H9 (cell line): ENCODE results near the gene TTC23. TPM values are rescaled to one million over a fixed set of nuclear protein-coding genes. Genes with fewer than 3 reads are reported as not detected.

Experiments used
- DNase-seq: peaks from one replicate; pipeline ENCODE4 v3.0.0-alpha.2; 2017
- H2AFZ ChIP-seq: one replicate; pipeline ENCODE4 v1.6.1; 2013; ENCODE audit warnings: mild to moderate bottlenecking, low read length, control low read depth, moderate library complexity
- H2AK5ac ChIP-seq: 2 replicates; pipeline ENCODE4 v1.6.1; 2013; ENCODE audit warnings: low read length, control low read depth, mixed read lengths; ENCODE audit not compliant: insufficient read length
- H2BK120ac ChIP-seq: one replicate; pipeline ENCODE4 v1.6.1; 2013; ENCODE audit warnings: low read depth, mild to moderate bottlenecking, low read length, control low read depth, inconsistent platforms; ENCODE audit not compliant: poor library complexity, severe bottlenecking
- H2BK12ac ChIP-seq: 2 replicates; pipeline ENCODE4 v1.6.1; 2013; ENCODE audit warnings: low read length, control low read depth, mixed read lengths, low read depth; ENCODE audit not compliant: insufficient read length
- H2BK15ac ChIP-seq: 2 replicates; pipeline ENCODE4 v1.6.1; 2013; ENCODE audit warnings: low read depth, low read length, control low read depth
- H2BK20ac ChIP-seq: one replicate; pipeline ENCODE4 v1.6.1; 2013; ENCODE audit warnings: low read depth, mild to moderate bottlenecking, low read length, control low read depth, inconsistent platforms; ENCODE audit not compliant: poor library complexity, severe bottlenecking
- H2BK5ac ChIP-seq: 2 replicates; pipeline ENCODE4 v1.6.1; 2013; ENCODE audit warnings: low read length, control low read depth, mixed read lengths; ENCODE audit not compliant: insufficient read length
- H3K14ac ChIP-seq: 2 replicates; pipeline ENCODE4 v1.6.1; 2013; ENCODE audit warnings: low read length, control low read depth; ENCODE audit not compliant: insufficient read depth
- H3K18ac ChIP-seq: 2 replicates; pipeline ENCODE4 v1.6.1; 2013; ENCODE audit warnings: low read depth, mild to moderate bottlenecking, mixed read lengths, low read length, control low read depth; ENCODE audit not compliant: insufficient read length
- H3K23ac ChIP-seq: 2 replicates; pipeline ENCODE4 v1.6.1; 2013; ENCODE audit warnings: low read length, control low read depth, mixed read lengths, low read depth; ENCODE audit not compliant: insufficient read length
- H3K23me2 ChIP-seq: 2 replicates; pipeline ENCODE4 v1.6.1; 2013; ENCODE audit warnings: low read depth, mild to moderate bottlenecking, mixed read lengths, low read length, control low read depth; ENCODE audit not compliant: insufficient read length, poor library complexity, severe bottlenecking
- H3K27ac ChIP-seq: 2 replicates; pipeline ENCODE4 v1.5.1; 2013; ENCODE audit warnings: low read length, control low read depth, mixed read lengths, low read depth; ENCODE audit not compliant: insufficient read length
- H3K27me3 ChIP-seq: 2 replicates; pipeline ENCODE4 v1.6.1; 2013; ENCODE audit warnings: low read length, control low read depth, inconsistent platforms; ENCODE audit not compliant: insufficient read depth
- H3K4ac ChIP-seq: 2 replicates; pipeline ENCODE4 v1.6.1; 2013; ENCODE audit warnings: low read depth, mild to moderate bottlenecking, control low read depth, inconsistent platforms, low read length, moderate library complexity
- H3K4me1 ChIP-seq: 2 replicates; pipeline ENCODE4 v1.6.1; 2013; ENCODE audit warnings: low read length, control low read depth, inconsistent platforms; ENCODE audit not compliant: insufficient read depth
- H3K4me2 ChIP-seq: 2 replicates; pipeline ENCODE4 v1.6.1; 2013; ENCODE audit warnings: low read length, control low read depth, mixed read lengths; ENCODE audit not compliant: insufficient read length, insufficient read depth
- H3K56ac ChIP-seq: 2 replicates; pipeline ENCODE4 v1.6.1; 2013; ENCODE audit warnings: low read depth, mild to moderate bottlenecking, mixed read lengths, low read length, control low read depth; ENCODE audit not compliant: insufficient read length
- H3K79me1 ChIP-seq: 2 replicates; pipeline ENCODE4 v1.6.1; 2013; ENCODE audit warnings: low read depth, mild to moderate bottlenecking, moderate library complexity, low read length, control low read depth, inconsistent platforms; ENCODE audit not compliant: insufficient read depth, poor library complexity, severe bottlenecking
- H3K79me2 ChIP-seq: 2 replicates; pipeline ENCODE4 v1.6.1; 2013; ENCODE audit warnings: low read length, control low read depth, inconsistent platforms; ENCODE audit not compliant: insufficient read depth
- H3K9ac ChIP-seq: 2 replicates; pipeline ENCODE4 v1.6.1; 2013; ENCODE audit warnings: low read length, control low read depth, mixed read lengths; ENCODE audit not compliant: insufficient read length; ENCODE audit errors: extremely low read depth
- H3K9me3 ChIP-seq: one replicate; pipeline ENCODE4 v1.6.1; 2013; ENCODE audit warnings: low read depth, low read length, inconsistent platforms; ENCODE audit not compliant: control insufficient read depth
- H3T11ph ChIP-seq: one replicate; pipeline ENCODE4 v1.6.1; 2013; ENCODE audit warnings: mild to moderate bottlenecking, low read length, control low read depth, inconsistent platforms
- H4K20me1 ChIP-seq: one replicate; pipeline ENCODE4 v1.6.1; 2013; ENCODE audit not compliant: control insufficient read depth, insufficient read length, insufficient read depth
- H4K5ac ChIP-seq: 2 replicates; pipeline ENCODE4 v1.6.1; 2013; ENCODE audit warnings: low read depth, mild to moderate bottlenecking, mixed read lengths, low read length, control low read depth; ENCODE audit not compliant: insufficient read length
- H4K8ac ChIP-seq: replicated peaks from 2 replicates; pipeline ENCODE4 v1.6.1; 2013; ENCODE audit warnings: low read length, control low read depth, mixed read lengths, low read depth; ENCODE audit not compliant: insufficient read length
- H4K91ac ChIP-seq: 2 replicates; pipeline ENCODE4 v1.6.1; 2013; ENCODE audit warnings: low read depth, mild to moderate bottlenecking, moderate library complexity, mixed read lengths, low read length, control low read depth; ENCODE audit not compliant: insufficient read length
- H3K27ac Mint-ChIP-seq, 3 experiments: 2 replicates in 2 of 3; 3 replicates in 1 of 3; pipeline ENCODE4 v1.8.0; 2020 to 2021; ENCODE audit warnings: mixed read lengths in 3 of 3, mild to moderate bottlenecking in 1 of 3, moderate library complexity in 1 of 3
- H3K27me3 Mint-ChIP-seq: 2 replicates; pipeline ENCODE4 v1.8.0; 2021; ENCODE audit warnings: low read depth, mild to moderate bottlenecking, moderate library complexity, mixed read lengths
- H3K36me3 Mint-ChIP-seq, 3 experiments: 2 replicates in 2 of 3; 3 replicates in 1 of 3; pipeline ENCODE4 v1.8.0; 2020 to 2021; ENCODE audit warnings: low read depth in 3 of 3, mixed read lengths in 3 of 3; ENCODE audit not compliant: insufficient read depth in 1 of 3
- H3K4me1 Mint-ChIP-seq, 2 experiments: 2 replicates each; pipeline ENCODE4 v1.8.0; 2020; ENCODE audit warnings: mixed read lengths in 2 of 2
- H3K4me3 Mint-ChIP-seq, 2 experiments: 2 replicates in 1 of 2; 3 replicates in 1 of 2; pipeline ENCODE4 v1.8.0; 2020 to 2021; ENCODE audit warnings: mild to moderate bottlenecking in 2 of 2, mixed read lengths in 2 of 2, moderate library complexity in 1 of 2
- H3K9me3 Mint-ChIP-seq, 2 experiments: 2 replicates in 1 of 2; 3 replicates in 1 of 2; pipeline ENCODE4 v1.8.0; 2020; ENCODE audit warnings: mild to moderate bottlenecking in 2 of 2, mixed read lengths in 2 of 2, moderate library complexity in 1 of 2
- WGBS: extraction: QIAGEN DNeasy Blood & Tissue Kit; methylation state at CpG from one replicate; pipeline ENCODE4 v1.1.7; 2013; ENCODE audit warnings: missing lambda C conversion rate, low lambda C conversion rate, mixed read lengths; ENCODE audit not compliant: insufficient read length; ENCODE audit errors: extremely low coverage; 5-methylcytosine and 5-hydroxymethylcytosine counted together
- total RNA-seq: library from RNA; stranded (reverse); gene quantifications from 2 replicates; pipeline ENCODE4 v1.2.1, GENCODE V29; 2021
- TF ChIP-seq, protein P1 (sequence below): fragments of 200-600 bp; sonication (generic); conservative IDR thresholded peaks from 3 replicates; pipeline ENCODE4 v1.8.0; 2021; ENCODE audit warnings: antibody characterized with exemption, mild to moderate bottlenecking

The TTC23 gene
- total RNA-seq, 1 experiment from 2014 or later = 14.3 TPM

DNA sequence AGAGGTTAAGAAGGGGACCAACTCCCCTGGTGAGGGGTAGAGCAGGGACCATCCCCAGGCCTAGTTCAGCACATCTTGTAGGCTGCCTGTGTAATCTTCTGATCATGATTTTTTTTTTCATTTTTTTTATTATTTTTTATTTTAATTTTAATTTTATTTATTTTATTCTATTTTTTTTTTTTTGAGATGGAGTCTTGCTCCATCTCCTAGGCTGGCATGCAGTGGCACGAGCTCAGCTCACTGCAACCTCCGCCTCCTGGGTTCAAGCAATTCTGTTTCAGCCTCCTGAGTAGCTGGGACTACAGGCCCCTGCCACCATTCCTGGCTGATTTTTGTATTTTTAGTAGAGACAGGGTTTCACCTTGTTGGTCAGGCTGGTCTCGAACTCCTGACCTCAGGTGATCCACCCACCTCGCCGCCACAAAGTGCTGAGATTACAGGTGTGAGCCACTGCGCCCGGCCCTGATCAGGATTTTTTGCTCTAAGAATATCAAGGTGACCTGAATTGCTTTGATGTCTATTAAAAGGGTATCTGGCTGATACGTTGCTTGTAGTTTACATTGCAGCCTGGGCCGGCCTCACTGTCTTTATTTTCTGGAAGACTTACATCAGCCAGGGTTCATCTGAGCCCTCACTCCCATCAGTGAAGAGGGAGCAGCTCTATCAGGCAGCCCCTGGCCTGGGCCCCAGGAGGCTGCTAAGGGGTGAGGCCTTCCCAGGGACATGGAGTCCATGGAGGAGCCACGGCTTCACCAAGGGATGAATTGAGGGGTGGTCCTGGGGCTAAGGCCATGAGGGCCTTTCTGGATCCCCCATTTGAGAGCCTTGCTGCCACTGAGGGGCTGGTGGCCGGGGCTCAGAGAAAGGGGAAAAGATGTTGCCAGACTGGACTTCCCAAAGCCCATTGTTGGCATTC is 133.8 kb downstream of the TTC23 start:
- no peak overlapping the region; a peak in 1 of 7 replicates for H3K27ac Mint-ChIP-seq
- no peak overlapping the region for H3K27ac ChIP-seq
- no peak overlapping the region for H3K4me2 ChIP-seq
- no peak overlapping the region for H3K56ac ChIP-seq
- H2AFZ ChIP-seq = no peak overlapping the region
- no peak overlapping the region for H3K14ac ChIP-seq
- TF ChIP-seq, protein P1, sequence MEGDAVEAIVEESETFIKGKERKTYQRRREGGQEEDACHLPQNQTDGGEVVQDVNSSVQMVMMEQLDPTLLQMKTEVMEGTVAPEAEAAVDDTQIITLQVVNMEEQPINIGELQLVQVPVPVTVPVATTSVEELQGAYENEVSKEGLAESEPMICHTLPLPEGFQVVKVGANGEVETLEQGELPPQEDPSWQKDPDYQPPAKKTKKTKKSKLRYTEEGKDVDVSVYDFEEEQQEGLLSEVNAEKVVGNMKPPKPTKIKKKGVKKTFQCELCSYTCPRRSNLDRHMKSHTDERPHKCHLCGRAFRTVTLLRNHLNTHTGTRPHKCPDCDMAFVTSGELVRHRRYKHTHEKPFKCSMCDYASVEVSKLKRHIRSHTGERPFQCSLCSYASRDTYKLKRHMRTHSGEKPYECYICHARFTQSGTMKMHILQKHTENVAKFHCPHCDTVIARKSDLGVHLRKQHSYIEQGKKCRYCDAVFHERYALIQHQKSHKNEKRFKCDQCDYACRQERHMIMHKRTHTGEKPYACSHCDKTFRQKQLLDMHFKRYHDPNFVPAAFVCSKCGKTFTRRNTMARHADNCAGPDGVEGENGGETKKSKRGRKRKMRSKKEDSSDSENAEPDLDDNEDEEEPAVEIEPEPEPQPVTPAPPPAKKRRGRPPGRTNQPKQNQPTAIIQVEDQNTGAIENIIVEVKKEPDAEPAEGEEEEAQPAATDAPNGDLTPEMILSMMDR = no peak
- H3K9ac ChIP-seq = no peak overlapping the region
- H3K9me3 Mint-ChIP-seq = no peaks in the 10 kb centered on the region
- no peak overlapping the region for H2BK15ac ChIP-seq
- H3K4ac ChIP-seq = no peak overlapping the region
- H3K18ac ChIP-seq = no peak overlapping the region
- H3T11ph ChIP-seq = no peak overlapping the region
- H3K4me1 ChIP-seq = no peaks in the 10 kb centered on the region
- H3K27me3 Mint-ChIP-seq = no peaks in the 10 kb centered on the region; the same call in 1 of the 2 replicates
- no peaks in the 10 kb centered on the region for H4K20me1 ChIP-seq
- H2BK20ac ChIP-seq = no peak overlapping the region
- no peak overlapping the region for H4K8ac ChIP-seq
- H2BK120ac ChIP-seq = no peak overlapping the region
- no peaks in the 10 kb centered on the region for H3K79me2 ChIP-seq
- no peaks in the 10 kb centered on the region; the same call in 1 of the 2 replicates for H3K27me3 ChIP-seq
- no peak overlapping the region for H2AK5ac ChIP-seq
- H3K4me1 Mint-ChIP-seq = peaks cover 5 to 6% of the 10 kb centered on the region in 2 experiments
- H3K9me3 ChIP-seq = no peaks in the 10 kb centered on the region
- DNase-seq = no peak
- H3K79me1 ChIP-seq = no peaks in the 10 kb centered on the region
- H3K36me3 Mint-ChIP-seq = peaks cover 0 to 10% (median 7%) of the 10 kb centered on the region in 3 experiments; a peak in 5 of 7 replicates
- no peaks in the 10 kb centered on the region for H3K23me2 ChIP-seq
- no peak overlapping the region for H4K5ac ChIP-seq
- H2BK5ac ChIP-seq = no peak overlapping the region
- H4K91ac ChIP-seq = no peak overlapping the region
- no CpG with 5 or more reads among the region's 11 CpGs for WGBS
- H3K4me3 Mint-ChIP-seq = no peak overlapping the region
- H2BK12ac ChIP-seq = no peak overlapping the region
- H3K23ac ChIP-seq = no peak overlapping the region
